Activated CD4-positive, CD25-positive, alpha-beta regulatory T cell treated with anti-CD3 and anti-CD28 coated beads, Interleukin-2, amount 50 U/mL, for 72 hours (primary cell): ENCODE results near the gene NCOA4.
"Not testable (repeated sequence)": the region's sequence is repeated elsewhere in the genome, so short reads cannot be mapped to it uniquely, and the experiment has no call there.

Experiments used
- DNase-seq: peaks from one replicate; pipeline ENCODE4 v3.0.0; 2021

NCOA4 gene

GRCh38 chr10:46019177-46019528 is 11.3 kb downstream of the NCOA4 start:
- no peak for DNase-seq

GRCh38 chr10:46018453-46019176 is 11.8 kb downstream of the NCOA4 start:
- DNase-seq: no peak

GRCh38 chr10:46017733-46018132 is 12.7 kb downstream of the NCOA4 start:
- DNase-seq: no peak

GRCh38 chr10:46016811-46017210 is 13.6 kb downstream of the NCOA4 start:
- no peak for DNase-seq

GRCh38 chr10:46016190-46016589 is 14.2 kb downstream of the NCOA4 start:
- no peak for DNase-seq

GRCh38 chr10:46014683-46015405 is 15.6 kb downstream of the NCOA4 start:
- DNase-seq: no peak

- DNase-seq: no peak
Measured at GRCh38 chr10:46014206-46014605, 16.2 kb downstream of the NCOA4 start.

- DNase-seq: no peak
Measured at GRCh38 chr10:46012746-46013145, 17.7 kb downstream of the NCOA4 start.

GRCh38 chr10:46006219-46006618 is 24.2 kb downstream of the NCOA4 start:
- DNase-seq: no peak

GRCh38 chr10:46005383-46005782 is 25.0 kb downstream of the NCOA4 start:
- no peak for DNase-seq

- no peak for DNase-seq
Measured at GRCh38 chr10:46004963-46005362, 25.5 kb downstream of the NCOA4 start.

GRCh38 chr10:46002916-46003693 is 27.3 kb downstream of the NCOA4 start:
- DNase-seq: no peak

- not testable (repeated sequence) for DNase-seq
Measured at GRCh38 chr10:46002189-46002687, 28.2 kb downstream of the NCOA4 start.

GRCh38 chr10:46001187-46001756 is 29.2 kb downstream of the NCOA4 start:
- DNase-seq: no peak

- no peak for DNase-seq
Measured at GRCh38 chr10:46000538-46000937, 29.9 kb downstream of the NCOA4 start.

- DNase-seq: not testable (repeated sequence)
Measured at GRCh38 chr10:45999955-46000354, 30.5 kb downstream of the NCOA4 start.

- no peak for DNase-seq
Measured at GRCh38 chr10:45997994-45998763, 32.2 kb downstream of the NCOA4 start.

- DNase-seq: no peak
Measured at GRCh38 chr10:45997557-45997956, 32.9 kb downstream of the NCOA4 start.

- not testable (repeated sequence) for DNase-seq
Measured at GRCh38 chr10:45985590-45985989, 44.8 kb downstream of the NCOA4 start.

GRCh38 chr10:45984473-45984872 is 46.0 kb downstream of the NCOA4 start:
- not testable (repeated sequence) for DNase-seq

GRCh38 chr10:45983538-45984186 is 46.8 kb downstream of the NCOA4 start:
- DNase-seq: not testable (repeated sequence)

- DNase-seq: not testable (repeated sequence)
Measured at GRCh38 chr10:45981367-45981766, 49.1 kb downstream of the NCOA4 start.
